Neural cell (in vitro differentiated cells): Measurements from ENCODE around the gene GAS7. TPM values are rescaled to one million over a fixed set of nuclear protein-coding genes. Genes with fewer than 3 reads are reported as not detected.

ENCODE experiments used
- H2AFZ ChIP-seq: fragments of 200-600, 300-800 bp; sonication (generic), shearing (Covaris generic); 2 replicates; pipeline ENCODE4 v1.6.0; 2014; ENCODE audit warnings: low read depth, mild to moderate bottlenecking, antibody characterized with exemption, low read length, moderate library complexity
- H3F3A ChIP-seq: fragments of 200-600 bp; shearing (Covaris generic); 2 replicates; pipeline ENCODE4 v1.6.1; 2016; ENCODE audit warnings: mild to moderate bottlenecking, moderate library complexity, mixed read lengths, antibody characterized with exemption, low read length; ENCODE audit not compliant: insufficient read depth, poor library complexity, severe bottlenecking
- H3K27ac ChIP-seq: fragments of 200-600, 300-800 bp; sonication (generic), shearing (Covaris generic); 2 replicates; pipeline ENCODE4 v1.5.1; 2014; ENCODE audit warnings: mild to moderate bottlenecking, low read length, moderate library complexity
- H3K27me3 ChIP-seq: fragments of 300-800, 200-600 bp; sonication (generic), shearing (Covaris generic); 2 replicates; pipeline ENCODE4 v1.6.0; 2014; ENCODE audit warnings: mild to moderate bottlenecking, low read depth, low read length, moderate library complexity; ENCODE audit not compliant: insufficient read depth
- H3K36me3 ChIP-seq: fragments of 300-800, 200-600 bp; sonication (generic), shearing (Covaris generic); 2 replicates; pipeline ENCODE4 v1.5.1; 2014; ENCODE audit warnings: mild to moderate bottlenecking, antibody characterized with exemption, low read length, moderate library complexity; ENCODE audit not compliant: insufficient read depth
- H3K4me2 ChIP-seq: fragments of 300-800, 200-600 bp; sonication (generic), shearing (Covaris generic); 2 replicates; pipeline ENCODE4 v1.6.0; 2014; ENCODE audit warnings: mild to moderate bottlenecking, low read length
- H3K4me3 ChIP-seq: fragments of 300-800, 200-600 bp; sonication (generic), shearing (Covaris generic); 2 replicates; pipeline ENCODE4 v1.5.1; 2014; ENCODE audit warnings: mild to moderate bottlenecking, low read length, moderate library complexity
- H3K79me2 ChIP-seq: fragments of 200-600 bp; shearing (Covaris generic); replicated peaks from 2 replicates; pipeline ENCODE4 v1.6.0; 2014; ENCODE audit warnings: mild to moderate bottlenecking, low read length, moderate library complexity; ENCODE audit not compliant: insufficient read depth
- H3K9ac ChIP-seq: fragments of 300-800, 200-600 bp; sonication (generic), shearing (Covaris generic); 2 replicates; pipeline ENCODE4 v1.6.1; 2016; ENCODE audit warnings: mild to moderate bottlenecking, low read length, mixed read lengths
- H3K9me2 ChIP-seq: fragments of 200-600 bp; shearing (Covaris generic); 2 replicates; pipeline ENCODE4 v1.6.1; 2016; ENCODE audit warnings: mild to moderate bottlenecking, low read length, mixed read lengths; ENCODE audit not compliant: insufficient read depth
- H3K9me3 ChIP-seq: fragments of 200-600, 300-800 bp; sonication (generic), shearing (Covaris generic); 2 replicates; pipeline ENCODE4 v1.6.1; 2016; ENCODE audit warnings: mild to moderate bottlenecking, mixed run types, low read length, moderate library complexity, mixed read lengths
- H4K20me1 ChIP-seq: fragments of 200-600 bp; shearing (Covaris generic); 2 replicates; pipeline ENCODE4 v1.6.1; 2016; ENCODE audit warnings: mild to moderate bottlenecking, mixed run types; ENCODE audit not compliant: insufficient read depth
- CTCF ChIP-seq: fragments of 450-650 bp; IDR thresholded peaks from 2 replicates; pipeline ENCODE4 v1.5.1; 2014; ENCODE audit warnings: antibody characterized with exemption, mild to moderate bottlenecking, moderate library complexity; ENCODE audit not compliant: poor library complexity, severe bottlenecking
- EP300 ChIP-seq: fragments of 450-650 bp; conservative IDR thresholded peaks from 2 replicates; pipeline ENCODE4 v1.6.1; 2014; ENCODE audit warnings: antibody characterized with exemption, mild to moderate bottlenecking, moderate library complexity; ENCODE audit not compliant: poor library complexity, severe bottlenecking
- EZH2 ChIP-seq: fragments of 200-600, 300-800 bp; shearing (Covaris generic), sonication (generic); IDR thresholded peaks from 2 replicates; pipeline ENCODE4 v1.6.1; 2014; ENCODE audit warnings: antibody characterized with exemption, low read length, borderline replicate concordance, mild to moderate bottlenecking; ENCODE audit not compliant: insufficient read depth, poor library complexity, severe bottlenecking
- MXI1 ChIP-seq: fragments of 450-650 bp; conservative IDR thresholded peaks from 2 replicates; pipeline ENCODE4 v1.6.1; 2014; ENCODE audit warnings: antibody characterized with exemption, mild to moderate bottlenecking; ENCODE audit not compliant: poor library complexity, severe bottlenecking
- POLR2AphosphoS5 ChIP-seq: IDR thresholded peaks from 2 replicates; pipeline ENCODE4 v1.6.1; 2012
- RAD21 ChIP-seq: fragments of 450-650 bp; conservative IDR thresholded peaks from 2 replicates; pipeline ENCODE4 v1.6.1; 2014; ENCODE audit warnings: antibody characterized with exemption, mild to moderate bottlenecking, moderate library complexity
- REST ChIP-seq: IDR thresholded peaks from 2 replicates; pipeline ENCODE4 v1.6.1; 2012; ENCODE audit warnings: borderline replicate concordance
- SMC3 ChIP-seq: fragments of 450-650 bp; conservative IDR thresholded peaks from 2 replicates; pipeline ENCODE4 v1.6.1; 2014; ENCODE audit warnings: antibody characterized with exemption, mild to moderate bottlenecking, moderate library complexity; ENCODE audit not compliant: poor library complexity
- TAF1 ChIP-seq: IDR thresholded peaks from 2 replicates; pipeline ENCODE4 v1.6.1; 2012; ENCODE audit warnings: low read depth
- polyA plus RNA-seq: library from polyadenylated mRNA; depleted of rRNA; stranded (reverse); fragments of >200 nt; gene quantifications from 2 replicates; pipeline ENCODE4 v1.2.3, GENCODE V29; 2014

The GAS7 gene
- polyA plus RNA-seq, 1 donor from 2014 or later, result 23.6 TPM

- Histone ChIP-seq H3F3A (no peaks in the 10 kb centered on the region), H3K9ac (no peak overlapping the region), H2AFZ (no peak overlapping the region), H3K9me3 (no peaks in the 10 kb centered on the region), H3K27me3 (no peaks in the 10 kb centered on the region), H3K36me3 (no peaks in the 10 kb centered on the region), H3K9me2 (no peaks in the 10 kb centered on the region), H3K4me2 (no peak overlapping the region), H3K4me3 (no peak overlapping the region), H3K79me2 (no peaks in the 10 kb centered on the region), H3K27ac (no peak overlapping the region), H4K20me1 (no peaks in the 10 kb centered on the region)
- TF ChIP-seq POLR2AphosphoS5 (no peak), RAD21 (no peak), EP300 (no peak), SMC3 (no peak)
These were observed 133.9 kb downstream of the GAS7 start for GRCh38 chr17:10064536-10064935.

GRCh38 chr17:10063730-10064241, 134.6 kb downstream of the GAS7 start:
- Histone ChIP-seq H3K79me2 (no peaks in the 10 kb centered on the region), H3K9ac (no peak overlapping the region), H3K27ac (no peak overlapping the region), H2AFZ (no peak overlapping the region), H3K4me2 (no peak overlapping the region), H3K27me3 (no peaks in the 10 kb centered on the region), H3K4me3 (no peak overlapping the region), H3K9me3 (no peaks in the 10 kb centered on the region), H4K20me1 (no peaks in the 10 kb centered on the region), H3F3A (no peaks in the 10 kb centered on the region), H3K36me3 (no peaks in the 10 kb centered on the region), H3K9me2 (no peaks in the 10 kb centered on the region)
- TF ChIP-seq EZH2 (no peak), TAF1 (no peak), MXI1 (no peak), EP300 (no peak), POLR2AphosphoS5 (no peak), CTCF (no peak), REST (no peak), SMC3 (no peak), RAD21 (no peak)
